ENCODE measurements around the gene SMC1B.
"Not testable (repeated sequence)": the region's sequence is repeated elsewhere in the genome, so short reads cannot be mapped to it uniquely, and the experiment has no call there.

SMC1B gene

GRCh38 chr22:45420539-45420938 is 7.1 kb upstream of the SMC1B start:
- no peak for DNase-seq
- Mint-ChIP-seq H3K4me1 (peaks cover 3% of the 10 kb centered on the region), H3K27ac (no peak overlapping the region)

DNA sequence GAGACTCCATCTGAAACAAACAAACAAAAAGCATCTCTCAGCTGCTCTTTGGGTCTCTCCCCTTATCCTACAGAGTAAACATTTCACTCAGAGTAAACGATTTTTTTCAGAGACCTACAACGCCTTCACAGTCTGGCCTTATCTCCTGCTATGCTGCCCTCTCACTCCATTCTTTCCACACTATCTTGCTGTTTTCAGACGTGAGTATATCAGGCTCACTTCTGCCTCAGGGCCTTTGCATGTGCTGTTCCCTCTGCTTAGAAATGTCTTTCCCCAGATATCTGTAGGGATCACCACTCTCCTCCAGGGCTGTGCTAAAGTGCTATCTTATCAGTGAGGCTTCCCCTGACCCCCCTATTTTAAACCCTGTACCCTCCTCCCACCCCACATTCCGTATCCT is 6.6 kb upstream of the SMC1B start:
- no peak for DNase-seq
- ATAC-seq: no peak
- peaks cover 10% of the 10 kb centered on the region for H3K36me3 Mint-ChIP-seq (ENCODE audit: low read depth)
- H3K27ac Mint-ChIP-seq: no peak overlapping the region
- no peak overlapping the region for H3K4me3 Mint-ChIP-seq
- peaks cover 3% of the 10 kb centered on the region for H3K4me1 Mint-ChIP-seq
- H3K9me3 Mint-ChIP-seq: no peaks in the 10 kb centered on the region
- no peaks in the 10 kb centered on the region for H3K27me3 Mint-ChIP-seq

More at GRCh38 chr22:45420539-45420938, 7.1 kb upstream of the SMC1B start:
- ATAC-seq: no peak
- H3K36me3 Mint-ChIP-seq (ENCODE audit: low read depth): peaks cover 10% of the 10 kb centered on the region
- no peaks in the 10 kb centered on the region for H3K9me3 Mint-ChIP-seq
- H3K4me3 Mint-ChIP-seq: no peak overlapping the region
- no peaks in the 10 kb centered on the region for H3K27me3 Mint-ChIP-seq

GRCh38 chr22:45418770-45419138 is 5.4 kb upstream of the SMC1B start:
- Mint-ChIP-seq H3K4me1 (peaks cover 11% of the 10 kb centered on the region), H3K27me3 (no peaks in the 10 kb centered on the region), H3K4me3 (no peak overlapping the region), H3K27ac (no peak overlapping the region), H3K9me3 (no peaks in the 10 kb centered on the region), H3K36me3 (ENCODE audit: low read depth) (peaks cover 10% of the 10 kb centered on the region)
- ATAC-seq: no peak
- no peak for DNase-seq

DNA sequence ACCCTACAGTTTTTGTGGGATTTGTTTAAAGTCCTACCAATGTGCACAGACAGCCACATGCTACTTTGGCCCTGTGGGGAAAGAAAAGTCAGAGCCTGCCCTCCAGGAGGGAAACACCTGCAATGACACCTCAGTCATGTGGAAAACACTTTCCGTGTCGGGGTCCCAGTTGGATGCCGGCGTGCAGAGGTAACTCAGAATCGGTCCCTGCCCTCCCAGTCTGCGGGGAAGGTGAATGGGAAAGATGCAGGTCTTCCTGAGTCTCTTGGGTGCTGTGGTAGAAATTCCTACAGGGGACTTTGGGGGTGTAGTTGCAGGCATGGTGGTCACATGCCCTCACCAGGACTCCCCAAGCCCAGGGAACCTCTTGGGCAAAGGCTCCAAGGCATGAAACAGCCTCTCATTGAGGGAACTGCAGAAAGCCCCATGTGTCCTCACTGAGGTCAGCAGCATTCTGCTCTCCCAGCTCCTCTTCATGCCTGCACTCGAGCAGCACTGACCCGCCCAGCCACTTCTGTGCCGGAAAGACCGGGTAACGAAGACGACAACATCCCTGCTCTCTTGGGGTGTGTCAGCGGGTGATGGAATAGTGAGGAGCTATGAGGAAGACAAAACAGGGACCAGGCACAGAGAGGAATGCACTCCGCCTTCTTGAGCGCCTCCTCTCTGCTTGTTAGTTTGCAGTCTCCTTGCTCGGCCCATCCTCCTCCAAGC is 4.8 kb upstream of the SMC1B start:
- Mint-ChIP-seq H3K4me1 (peaks cover 15% of the 10 kb centered on the region), H3K36me3 (ENCODE audit: low read depth) (peaks cover 10% of the 10 kb centered on the region), H3K4me3 (no peak overlapping the region), H3K27ac (no peak overlapping the region), H3K9me3 (no peaks in the 10 kb centered on the region), H3K27me3 (no peaks in the 10 kb centered on the region)
- ATAC-seq (no peak), DNase-seq (no peak)

GRCh38 chr22:45413013-45413367 is 409 bp downstream of the SMC1B start:
- Mint-ChIP-seq H3K36me3 (ENCODE audit: low read depth) (peaks cover 3% of the 10 kb centered on the region), H3K4me3 (peak overlapping the region; percentile 14), H3K4me1 (peaks cover 15% of the 10 kb centered on the region), H3K27me3 (no peaks in the 10 kb centered on the region), H3K9me3 (no peaks in the 10 kb centered on the region), H3K27ac (no peak overlapping the region)
- DNase-seq: no peak
- no peak for ATAC-seq

GRCh38 chr22:45407793-45408192 is 5.6 kb downstream of the SMC1B start:
- Mint-ChIP-seq H3K36me3 (ENCODE audit: low read depth) (no peaks in the 10 kb centered on the region), H3K27ac (no peak overlapping the region), H3K4me3 (no peak overlapping the region), H3K4me1 (peaks cover 2% of the 10 kb centered on the region), H3K9me3 (peaks cover 4% of the 10 kb centered on the region), H3K27me3 (peaks cover 2% of the 10 kb centered on the region)
- ATAC-seq: no peak
- DNase-seq: no peak

DNA sequence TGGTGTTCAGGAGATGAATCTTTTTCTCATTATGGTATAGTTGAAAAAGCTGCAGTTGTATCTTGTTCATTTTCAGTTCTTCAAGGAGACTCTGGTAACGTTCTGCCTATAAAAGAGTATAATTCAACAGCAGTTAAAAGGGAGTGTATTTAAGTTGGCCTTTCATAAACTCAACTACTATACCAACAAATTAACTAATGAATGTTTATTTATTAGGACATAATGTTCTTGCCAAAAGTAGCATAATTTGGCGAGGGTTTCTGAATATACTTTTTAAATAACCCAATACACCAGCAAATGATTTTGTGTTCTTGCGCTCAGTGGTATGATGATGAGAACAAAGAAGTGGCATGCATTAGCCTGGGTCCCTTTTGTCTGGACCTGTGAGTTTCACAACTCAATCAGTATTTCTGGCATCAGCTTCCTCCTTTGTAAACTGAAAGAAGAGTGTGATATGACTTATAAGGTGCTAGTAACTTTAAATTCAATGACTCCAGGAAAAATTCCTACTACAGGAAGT is 10.9 kb downstream of the SMC1B start:
- no peaks in the 10 kb centered on the region for H3K36me3 Mint-ChIP-seq (ENCODE audit: low read depth)
- H3K27ac Mint-ChIP-seq: no peak overlapping the region
- ATAC-seq: no peak
- no peaks in the 10 kb centered on the region for H3K9me3 Mint-ChIP-seq
- no peak for DNase-seq
- H3K4me3 Mint-ChIP-seq: no peak overlapping the region
- no peaks in the 10 kb centered on the region for H3K4me1 Mint-ChIP-seq
- no peaks in the 10 kb centered on the region for H3K27me3 Mint-ChIP-seq

- no peaks in the 10 kb centered on the region for H3K9me3 Mint-ChIP-seq
- no peak overlapping the region for H3K4me3 Mint-ChIP-seq
- H3K4me1 Mint-ChIP-seq: no peaks in the 10 kb centered on the region
- no peak for DNase-seq
- no peaks in the 10 kb centered on the region for H3K27me3 Mint-ChIP-seq
- no peak overlapping the region for H3K27ac Mint-ChIP-seq
- ATAC-seq: no peak
- H3K36me3 Mint-ChIP-seq (ENCODE audit: low read depth): no peaks in the 10 kb centered on the region
Measured at GRCh38 chr22:45399712-45400445, 13.5 kb downstream of the SMC1B start.

GRCh38 chr22:45398214-45398613 is 15.2 kb downstream of the SMC1B start:
- no peaks in the 10 kb centered on the region for H3K36me3 Mint-ChIP-seq (ENCODE audit: low read depth)
- ATAC-seq: no peak
- no peaks in the 10 kb centered on the region for H3K9me3 Mint-ChIP-seq
- H3K27ac Mint-ChIP-seq: no peak overlapping the region
- no peaks in the 10 kb centered on the region for H3K4me1 Mint-ChIP-seq
- no peaks in the 10 kb centered on the region for H3K27me3 Mint-ChIP-seq
- no peak overlapping the region for H3K4me3 Mint-ChIP-seq
- DNase-seq: no peak

DNA sequence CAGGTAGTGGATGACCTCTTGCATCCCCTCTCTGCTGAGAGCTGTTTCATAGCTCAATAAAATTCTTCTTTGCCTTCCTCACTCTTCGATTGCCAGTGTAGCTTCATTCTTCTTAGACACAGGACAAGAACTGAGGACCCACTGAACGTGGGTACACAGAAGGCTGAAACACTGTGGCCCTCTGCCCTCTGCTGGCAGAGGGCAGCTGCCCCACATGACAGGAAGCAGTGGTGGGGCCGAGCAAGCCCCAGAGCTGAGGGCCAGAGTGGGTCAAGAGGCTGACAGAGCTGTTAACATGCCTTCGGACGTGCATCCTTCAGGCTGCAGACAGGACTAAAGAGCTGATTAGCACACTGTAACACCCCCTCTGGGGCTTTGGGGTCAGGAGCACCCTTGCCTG is 15.6 kb downstream of the SMC1B start:
- no peaks in the 10 kb centered on the region for H3K27me3 Mint-ChIP-seq
- H3K9me3 Mint-ChIP-seq: no peaks in the 10 kb centered on the region
- H3K4me3 Mint-ChIP-seq: no peak overlapping the region
- H3K4me1 Mint-ChIP-seq: no peaks in the 10 kb centered on the region
- DNase-seq (no peak), ATAC-seq (no peak)
- H3K27ac Mint-ChIP-seq: no peak overlapping the region
- H3K36me3 Mint-ChIP-seq (ENCODE audit: low read depth): no peaks in the 10 kb centered on the region

GRCh38 chr22:45389546-45389945 is 23.9 kb downstream of the SMC1B start:
- Mint-ChIP-seq H3K27me3 (no peaks in the 10 kb centered on the region), H3K9me3 (no peaks in the 10 kb centered on the region), H3K27ac (no peak overlapping the region), H3K4me3 (no peak overlapping the region), H3K36me3 (ENCODE audit: low read depth) (no peaks in the 10 kb centered on the region), H3K4me1 (no peaks in the 10 kb centered on the region)
- ATAC-seq: no peak
- DNase-seq: no peak

GRCh38 chr22:45381348-45381747 is 32.1 kb downstream of the SMC1B start:
- H3K27me3 Mint-ChIP-seq: peaks cover 2% of the 10 kb centered on the region
- DNase-seq: no peak
- no peaks in the 10 kb centered on the region for H3K9me3 Mint-ChIP-seq
- H3K36me3 Mint-ChIP-seq (ENCODE audit: low read depth): no peaks in the 10 kb centered on the region
- no peak for ATAC-seq
- H3K4me3 Mint-ChIP-seq: no peak overlapping the region
- no peaks in the 10 kb centered on the region for H3K4me1 Mint-ChIP-seq
- H3K27ac Mint-ChIP-seq: no peak overlapping the region

- peaks cover 2% of the 10 kb centered on the region for H3K27me3 Mint-ChIP-seq
Measured at GRCh38 chr22:45376703-45377102, 36.7 kb downstream of the SMC1B start.

DNA sequence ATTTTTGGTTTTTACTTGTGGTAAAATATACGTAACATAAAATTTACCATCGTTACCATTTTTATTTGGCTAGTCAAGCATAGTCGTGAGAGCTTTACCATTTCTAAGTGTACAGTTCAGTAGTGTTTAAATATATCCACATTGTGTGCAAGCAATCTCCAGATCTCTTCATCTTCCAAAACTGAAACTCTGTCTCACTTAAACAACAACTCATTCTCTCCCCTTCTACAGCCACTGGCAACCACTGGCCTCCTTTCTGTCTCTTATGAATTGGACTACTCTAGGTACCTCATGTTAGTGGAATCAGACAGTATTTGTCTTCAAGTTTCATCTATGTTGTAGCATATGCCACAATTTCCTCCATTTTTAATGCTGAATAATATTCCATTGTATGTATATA is 37.4 kb downstream of the SMC1B start:
- Mint-ChIP-seq H3K4me1 (peaks cover 4% of the 10 kb centered on the region), H3K27ac (no peak overlapping the region), H3K27me3 (peaks cover 2% of the 10 kb centered on the region), H3K4me3 (no peak overlapping the region), H3K9me3 (no peaks in the 10 kb centered on the region), H3K36me3 (ENCODE audit: low read depth) (no peaks in the 10 kb centered on the region)
- peak; percentile 43 for ATAC-seq
- DNase-seq: no peak

More at GRCh38 chr22:45376703-45377102, 36.7 kb downstream of the SMC1B start:
- Mint-ChIP-seq H3K27ac (no peak overlapping the region), H3K36me3 (ENCODE audit: low read depth) (no peaks in the 10 kb centered on the region), H3K4me3 (no peak overlapping the region), H3K4me1 (peaks cover 4% of the 10 kb centered on the region), H3K9me3 (no peaks in the 10 kb centered on the region)
- no peak for DNase-seq
- ATAC-seq: no peak

GRCh38 chr22:45373592-45373991 is 39.8 kb downstream of the SMC1B start:
- not testable (repeated sequence) for H3K9me3 Mint-ChIP-seq; H3K4me1 Mint-ChIP-seq; ATAC-seq; DNase-seq; H3K36me3 Mint-ChIP-seq (ENCODE audit: low read depth); H3K27me3 Mint-ChIP-seq; H3K4me3 Mint-ChIP-seq; H3K27ac Mint-ChIP-seq

Data from activated naive CD8-positive, alpha-beta T cell treated with anti-CD3 and anti-CD28 coated beads, Interleukin-2, amount 50 U/mL, for 24 hours (primary cell).